Neuronal stem cell (in vitro differentiated cells): ENCODE data around the gene SEL1L3.

Source experiments
- DNase-seq: peaks from one replicate; pipeline ENCODE4 v3.0.0-alpha.2; 2013; ENCODE audit warnings: low spot score
- H2AFZ ChIP-seq: one replicate; pipeline ENCODE4 v1.6.1; 2013; ENCODE audit warnings: mild to moderate bottlenecking, low read length, inconsistent platforms
- H2AK5ac ChIP-seq: 2 replicates; pipeline ENCODE4 v1.6.1; 2013; ENCODE audit warnings: low read depth, mild to moderate bottlenecking, inconsistent platforms, low read length, moderate library complexity, mixed read lengths
- H2BK120ac ChIP-seq: 2 replicates; pipeline ENCODE4 v1.6.1; 2013; ENCODE audit warnings: low read depth, mild to moderate bottlenecking, inconsistent platforms, low read length, moderate library complexity, mixed read lengths
- H2BK12ac ChIP-seq: one replicate; pipeline ENCODE4 v1.6.1; 2013; ENCODE audit warnings: low read length, inconsistent platforms
- H2BK15ac ChIP-seq: 2 replicates; pipeline ENCODE4 v1.6.1; 2013; ENCODE audit warnings: mild to moderate bottlenecking, low read length, inconsistent platforms, mixed read lengths
- H2BK5ac ChIP-seq: one replicate; pipeline ENCODE4 v1.6.1; 2013; ENCODE audit warnings: inconsistent platforms, mild to moderate bottlenecking, low read length, moderate library complexity
- H3K14ac ChIP-seq: one replicate; pipeline ENCODE4 v1.6.1; 2013; ENCODE audit warnings: low read length, inconsistent platforms
- H3K18ac ChIP-seq: 2 replicates; pipeline ENCODE4 v1.6.1; 2013; ENCODE audit warnings: low read length, inconsistent platforms
- H3K23ac ChIP-seq: 2 replicates; pipeline ENCODE4 v1.6.1; 2013; ENCODE audit warnings: low read depth, mild to moderate bottlenecking, mixed read lengths, low read length, inconsistent platforms; ENCODE audit not compliant: poor library complexity
- H3K27ac ChIP-seq: replicated peaks from 3 replicates; pipeline ENCODE4 v1.5.1; 2013; ENCODE audit warnings: low read length, inconsistent platforms
- H3K27me3 ChIP-seq, 3 experiments: 2 replicates each; pipeline ENCODE4 v1.6.1; 2013; ENCODE audit warnings: low read length in 3 of 3, mild to moderate bottlenecking in 2 of 3, inconsistent platforms in 1 of 3, low read depth in 1 of 3, mixed read lengths in 1 of 3, moderate library complexity in 1 of 3; ENCODE audit not compliant: control insufficient read depth in 3 of 3, insufficient read depth in 3 of 3
- H3K36me3 ChIP-seq, 2 donors: replicated peaks in 1 of 2; 2 replicates each; pipeline ENCODE4 v1.6.1; 2013; ENCODE audit warnings: low read length in 2 of 2; ENCODE audit not compliant: control insufficient read depth in 2 of 2, insufficient read depth in 2 of 2
- H3K4ac ChIP-seq: 2 replicates; pipeline ENCODE4 v1.6.1; 2013; ENCODE audit warnings: inconsistent platforms, mild to moderate bottlenecking, low read length, moderate library complexity
- H3K4me1 ChIP-seq, 2 donors: 1 replicate in 1 of 2; 2 replicates in 1 of 2; pipeline ENCODE4 v1.6.1; 2013; ENCODE audit warnings: low read length in 2 of 2, low read depth in 1 of 2; ENCODE audit not compliant: control insufficient read depth in 2 of 2, insufficient read depth in 1 of 2
- H3K4me2 ChIP-seq: one replicate; pipeline ENCODE4 v1.6.1; 2013; ENCODE audit warnings: mild to moderate bottlenecking, low read length, inconsistent platforms; ENCODE audit not compliant: insufficient read depth, poor library complexity, severe bottlenecking
- H3K4me3 ChIP-seq, 2 donors: 2 replicates each; pipeline ENCODE4 v1.5.1; 2013; ENCODE audit warnings: low read length in 2 of 2, mild to moderate bottlenecking in 2 of 2, inconsistent platforms in 1 of 2, moderate library complexity in 1 of 2
- H3K79me1 ChIP-seq: one replicate; pipeline ENCODE4 v1.6.1; 2013; ENCODE audit warnings: low read depth, mild to moderate bottlenecking, inconsistent platforms, low read length, moderate library complexity
- H3K9ac ChIP-seq: one replicate; pipeline ENCODE4 v1.6.1; 2013; ENCODE audit warnings: mild to moderate bottlenecking, low read depth, low read length, inconsistent platforms; ENCODE audit not compliant: poor library complexity
- H3K9me3 ChIP-seq, 2 donors: replicated peaks in 1 of 2; 2 replicates each; pipeline versions ENCODE3 to v1.6.1; 2013; ENCODE audit warnings: low read length in 2 of 2, mild to moderate bottlenecking in 2 of 2, inconsistent platforms in 1 of 2, low read depth in 1 of 2, mixed read lengths in 1 of 2, moderate library complexity in 1 of 2; ENCODE audit not compliant: control insufficient read depth in 2 of 2, insufficient read depth in 1 of 2
- H4K8ac ChIP-seq: one replicate; pipeline ENCODE4 v1.6.1; 2013; ENCODE audit warnings: low read depth, mild to moderate bottlenecking, inconsistent platforms, low read length, moderate library complexity
- H4K91ac ChIP-seq: one replicate; pipeline ENCODE4 v1.6.1; 2013; ENCODE audit warnings: low read length, low read depth, mild to moderate bottlenecking, inconsistent platforms; ENCODE audit not compliant: poor library complexity
- WGBS, 2 donors: extraction: QIAGEN DNeasy Blood & Tissue Kit; methylation state at CpG; one replicate each; pipeline ENCODE4 v1.1.7; 2013; ENCODE audit warnings: missing lambda C conversion rate in 2 of 2, mixed read lengths in 1 of 2; ENCODE audit not compliant: insufficient read length in 2 of 2, insufficient replicate concordance in 1 of 2; ENCODE audit errors: extremely low coverage in 2 of 2; 5-methylcytosine and 5-hydroxymethylcytosine counted together

SEL1L3 gene

GRCh38 chr4:25900310-25900709 is 37.5 kb upstream of the SEL1L3 start:
- no peak overlapping the region for H2BK12ac ChIP-seq
- no peaks in the 10 kb centered on the region for H3K36me3 ChIP-seq
- H3K14ac ChIP-seq: no peak overlapping the region
- H2BK15ac ChIP-seq: no peak overlapping the region
- H4K8ac ChIP-seq: no peak overlapping the region
- H3K79me1 ChIP-seq: no peaks in the 10 kb centered on the region
- H2AFZ ChIP-seq: no peak overlapping the region
- H4K91ac ChIP-seq: no peak overlapping the region
- no peak overlapping the region for H3K9ac ChIP-seq
- DNase-seq: no peak
- H3K27ac ChIP-seq: no peak overlapping the region
- H2AK5ac ChIP-seq: no peak overlapping the region
- no peaks in the 10 kb centered on the region for H3K4me1 ChIP-seq
- no peak overlapping the region for H3K4me2 ChIP-seq
- no peaks in the 10 kb centered on the region for H3K27me3 ChIP-seq
- no peak overlapping the region for H3K4ac ChIP-seq
- no peak overlapping the region for H3K18ac ChIP-seq
- no peak overlapping the region for H3K4me3 ChIP-seq
- no peaks in the 10 kb centered on the region for H3K9me3 ChIP-seq
- no peak overlapping the region for H3K23ac ChIP-seq
- no peak overlapping the region for H2BK120ac ChIP-seq
- WGBS, 2 donors: no CpG with 5 or more reads among the region's 1 CpG
- no peak overlapping the region for H2BK5ac ChIP-seq

- Histone ChIP-seq H3K4me2 (no peak overlapping the region), H3K18ac (no peak overlapping the region), H3K14ac (no peak overlapping the region), H3K23ac (no peak overlapping the region), H3K4me3 (no peak overlapping the region), H2AK5ac (peak overlapping the region; percentile 14), H3K4me1 (peaks cover under 1% of the 10 kb centered on the region in 2 donors), H4K91ac (no peak overlapping the region), H3K79me1 (no peaks in the 10 kb centered on the region), H3K27me3 (no peaks in the 10 kb centered on the region), H2BK12ac (no peak overlapping the region), H3K4ac (no peak overlapping the region), H2AFZ (no peak overlapping the region), H3K27ac (no peak overlapping the region), H2BK120ac (no peak overlapping the region), H2BK15ac (no peak overlapping the region), H3K36me3 (no peaks in the 10 kb centered on the region), H3K9ac (no peak overlapping the region), H4K8ac (no peak overlapping the region), H2BK5ac (no peak overlapping the region), H3K9me3 (no peaks in the 10 kb centered on the region)
- WGBS, 2 donors: no CpG with 5 or more reads among the region's 5 CpGs
- DNase-seq: no peak
These were observed 34.2 kb upstream of the SEL1L3 start for GRCh38 chr4:25896776-25897539.

GRCh38 chr4:25892796-25893195 is 30.0 kb upstream of the SEL1L3 start:
- Histone ChIP-seq H2BK120ac (no peak overlapping the region), H2BK15ac (no peak overlapping the region), H2AK5ac (no peak overlapping the region), H3K4me1 (peaks cover 13 to 16% of the 10 kb centered on the region in 2 donors), H3K79me1 (no peaks in the 10 kb centered on the region), H3K27me3 (no peaks in the 10 kb centered on the region), H3K9me3 (no peaks in the 10 kb centered on the region), H4K8ac (no peak overlapping the region), H3K14ac (no peak overlapping the region), H4K91ac (no peak overlapping the region), H3K23ac (no peak overlapping the region), H2BK12ac (no peak overlapping the region), H3K18ac (no peak overlapping the region), H3K36me3 (no peaks in the 10 kb centered on the region), H3K4ac (no peak overlapping the region), H3K4me2 (no peak overlapping the region), H2AFZ (no peak overlapping the region), H3K27ac (no peak overlapping the region), H3K9ac (no peak overlapping the region), H2BK5ac (no peak overlapping the region), H3K4me3 (no peak overlapping the region)
- DNase-seq: no peak
- WGBS, 2 donors: no CpG with 5 or more reads among the region's 6 CpGs

- Histone ChIP-seq H3K9me3 (no peaks in the 10 kb centered on the region), H4K8ac (no peak overlapping the region), H3K27ac (peak overlapping the region; percentile 80), H2BK120ac (no peak overlapping the region), H2BK15ac (no peak overlapping the region), H2BK12ac (no peak overlapping the region), H3K79me1 (no peaks in the 10 kb centered on the region), H4K91ac (no peak overlapping the region), H2AK5ac (no peak overlapping the region), H3K4ac (no peak overlapping the region), H2BK5ac (no peak overlapping the region), H3K36me3 (no peaks in the 10 kb centered on the region), H3K14ac (no peak overlapping the region), H3K9ac (no peak overlapping the region), H3K23ac (no peak overlapping the region), H3K27me3 (no peaks in the 10 kb centered on the region), H2AFZ (peak overlapping the region; percentile 80), H3K4me2 (no peak overlapping the region), H3K18ac (peak overlapping the region; percentile 39), H3K4me1 (peaks cover 15 to 16% of the 10 kb centered on the region in 2 donors), H3K4me3 (no peak overlapping the region)
- DNase-seq: peak; percentile 48
- no CpG with 5 or more reads among the region's 11 CpGs for WGBS, 2 donors
These were observed 28.0 kb upstream of the SEL1L3 start for GRCh38 chr4:25890571-25891485.
